ENCODE measurements around the gene OARD1.

Gene OARD1

GRCh38 chr6:41047745-41048732, 24.1 kb downstream of the OARD1 start:
- DNase-seq, result no peak

GRCh38 chr6:41047306-41047705, 24.9 kb downstream of the OARD1 start:
- DNase-seq, result no peak

- no peak for DNase-seq
Measured at GRCh38 chr6:41046084-41046483, 26.1 kb downstream of the OARD1 start.

- DNase-seq, result no peak
Measured at GRCh38 chr6:41045664-41046063, 26.5 kb downstream of the OARD1 start.

GRCh38 chr6:41043151-41043550, 29.0 kb downstream of the OARD1 start:
- no peak for DNase-seq

GRCh38 chr6:41042226-41043055, 29.7 kb downstream of the OARD1 start, which contains the start of gene TSPO2:
TSS of gene TSPO2 (plus strand) at chr6:41042467. CDS start at chr6:41042986, 519 bp downstream.
- DNase-seq, result no peak

- DNase-seq, result no peak
Measured at GRCh38 chr6:41040940-41041536, 31.1 kb downstream of the OARD1 start.

- no peak for DNase-seq
Measured at GRCh38 chr6:41040101-41040939, 31.8 kb downstream of the OARD1 start.

GRCh38 chr6:41039060-41039998, 32.8 kb downstream of the OARD1 start, which contains the start of gene UNC5CL:
TSS of gene UNC5CL (minus strand) at chr6:41039221. CDS start at chr6:41035074, 4,147 bp downstream.
- DNase-seq, result peak; percentile 41 to 58

- no peak for DNase-seq
Measured at GRCh38 chr6:41038205-41038604, 34.0 kb downstream of the OARD1 start.

- DNase-seq, result no peak
Measured at GRCh38 chr6:41037107-41037900, 34.9 kb downstream of the OARD1 start.

GRCh38 chr6:41036601-41037000, 35.6 kb downstream of the OARD1 start:
- DNase-seq, result no peak

GRCh38 chr6:41036186-41036585, 36.0 kb downstream of the OARD1 start:
- DNase-seq, result no peak

GRCh38 chr6:41033776-41034175, 38.4 kb downstream of the OARD1 start:
- DNase-seq, result no peak

- no peak for DNase-seq
Measured at GRCh38 chr6:41032830-41033229, 39.3 kb downstream of the OARD1 start.

GRCh38 chr6:41028561-41029412, 43.4 kb downstream of the OARD1 start:
- DNase-seq, result no peak

GRCh38 chr6:41027799-41028560, 44.2 kb downstream of the OARD1 start:
- DNase-seq, result peak; percentile 61 to 75

- no peak for DNase-seq
Measured at GRCh38 chr6:41027241-41027640, 44.9 kb downstream of the OARD1 start.

Measured in CD4-positive, alpha-beta T cell treated with Interferon alpha-2 for 1 hour (primary cell).